ENCODE results near the gene NR3C2.

The NR3C2 gene

GRCh38 chr4:148263802-148264201 lies 178.4 kb downstream of the NR3C2 start:
- no peak for DNase-seq (ENCODE audit: low read depth in 2 of 2)

DNA sequence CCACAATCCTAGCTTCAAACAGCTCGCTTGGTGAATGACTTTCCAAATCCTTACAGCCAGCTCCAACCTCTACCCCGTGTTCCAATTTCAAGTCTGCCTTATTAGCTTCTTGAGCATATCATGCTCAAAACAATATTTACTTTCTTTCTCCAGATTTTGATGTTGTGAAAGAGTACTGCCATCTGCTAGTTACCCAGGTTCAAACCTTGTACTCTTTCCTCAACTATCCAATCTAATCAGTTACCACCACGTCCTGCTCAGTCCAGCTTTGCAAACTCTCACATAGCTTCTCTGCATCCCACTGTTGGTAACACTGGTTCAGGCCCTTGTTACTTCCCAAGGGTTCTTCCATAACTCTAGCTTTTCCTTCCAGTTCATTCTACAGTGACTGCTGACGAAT lies 179.1 kb downstream of the NR3C2 start:
- DNase-seq (ENCODE audit: low read depth in 2 of 2), result no peak

GRCh38 chr4:148261848-148262247 lies 180.4 kb downstream of the NR3C2 start:
- DNase-seq (ENCODE audit: low read depth in 2 of 2), result no peak

- no peak for DNase-seq (ENCODE audit: low read depth in 2 of 2)
Observed at GRCh38 chr4:148259841-148260240, 182.4 kb downstream of the NR3C2 start.

DNA sequence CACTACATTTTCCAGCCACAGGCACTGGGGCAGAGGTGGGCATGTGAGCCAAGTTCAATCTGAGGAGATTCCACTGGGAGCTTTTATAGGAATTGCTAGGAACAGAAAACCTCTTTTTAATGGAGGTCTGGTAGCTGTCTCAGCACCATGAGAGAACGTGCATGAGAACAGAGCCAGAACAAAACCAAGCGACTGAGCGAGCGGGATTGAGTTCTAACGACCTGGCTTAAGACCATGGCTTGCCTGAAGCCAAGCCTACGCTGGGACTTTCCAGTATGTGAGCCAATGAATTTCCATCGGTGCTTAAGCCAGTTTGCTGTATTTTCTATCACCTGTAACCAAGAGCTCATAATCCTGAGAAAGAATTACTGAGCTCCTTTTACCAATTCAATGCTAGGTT lies 183.7 kb downstream of the NR3C2 start:
- no peak for DNase-seq (ENCODE audit: low read depth in 2 of 2)

GRCh38 chr4:148255344-148255720 lies 186.9 kb downstream of the NR3C2 start:
- no peak for DNase-seq (ENCODE audit: low read depth in 2 of 2)

DNA sequence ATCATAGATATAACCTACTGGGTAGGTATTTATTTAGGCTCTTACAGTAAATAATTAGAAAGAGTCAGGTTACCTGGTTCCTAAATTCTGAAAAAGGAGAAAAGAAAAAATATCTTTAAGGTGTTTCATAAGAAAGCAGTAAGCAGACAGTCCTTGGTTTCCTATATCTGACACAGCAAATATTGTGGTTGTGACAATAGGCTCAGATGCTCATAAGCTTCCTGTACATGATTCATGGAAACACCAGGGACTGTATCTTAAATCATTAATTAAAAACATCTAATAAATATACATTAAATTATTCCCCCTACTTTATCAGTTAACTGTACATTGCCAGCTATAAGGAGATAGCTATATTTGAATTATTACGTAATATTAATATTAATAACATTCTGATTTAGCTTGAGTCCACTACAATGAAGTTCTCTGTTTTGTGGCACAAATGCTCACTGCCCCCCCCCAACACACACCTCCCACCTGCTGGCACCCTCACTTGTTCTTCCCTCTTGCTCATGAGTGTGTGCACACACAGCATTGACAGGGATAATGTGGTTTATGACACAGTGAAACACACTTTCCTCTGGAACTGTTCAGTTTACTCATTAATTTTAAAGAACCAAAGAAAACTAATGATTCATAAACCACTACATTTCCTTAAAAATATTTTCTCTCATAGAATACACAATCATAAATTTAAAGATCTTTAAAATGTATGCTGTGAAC lies 187.4 kb downstream of the NR3C2 start:
- no peak for DNase-seq (ENCODE audit: low read depth in 2 of 2)

- no peak for DNase-seq (ENCODE audit: low read depth in 2 of 2)
Observed at GRCh38 chr4:148253768-148254167, 188.4 kb downstream of the NR3C2 start.

GRCh38 chr4:148248824-148249223 lies 193.4 kb downstream of the NR3C2 start:
- DNase-seq (ENCODE audit: low read depth in 2 of 2), result no peak

DNA sequence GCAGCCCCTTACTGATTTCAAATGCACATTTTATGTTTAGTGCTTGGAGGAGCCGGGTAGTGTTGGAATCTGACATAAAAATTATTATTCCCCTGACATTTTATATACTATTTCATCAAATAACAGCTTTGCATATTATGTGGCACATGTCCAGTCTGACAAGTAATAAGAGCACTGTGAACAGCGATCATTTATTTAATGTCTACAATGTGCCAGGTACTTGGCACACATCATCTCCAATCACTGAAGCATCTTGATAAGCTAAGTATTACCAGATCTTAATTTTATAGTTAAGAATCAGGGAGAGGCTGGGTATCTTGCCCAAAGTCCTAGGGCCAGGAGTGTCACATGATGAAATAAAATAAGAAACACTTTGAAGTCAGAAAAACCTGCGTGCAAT lies 197.2 kb downstream of the NR3C2 start:
- DNase-seq (ENCODE audit: low read depth in 2 of 2), result no peak

DNA sequence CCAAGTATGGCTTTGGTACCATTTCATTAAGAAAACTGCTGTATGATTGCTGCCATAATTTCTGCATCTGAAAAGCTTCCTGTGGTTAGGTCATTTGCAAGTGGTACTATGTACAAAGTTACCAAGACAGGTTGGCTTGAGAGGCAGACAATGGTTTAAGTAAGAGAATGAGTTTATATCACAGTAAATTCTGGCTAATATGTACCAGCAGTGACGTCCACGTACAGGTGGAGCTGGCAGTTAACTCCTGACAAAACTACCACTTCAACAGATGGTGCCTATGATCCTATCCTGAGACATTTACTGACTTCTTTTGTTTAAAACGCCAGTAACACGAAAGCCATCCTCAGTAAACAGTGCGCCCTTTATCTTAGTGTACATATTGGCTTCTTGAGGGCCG lies 198.4 kb downstream of the NR3C2 start:
- no peak for DNase-seq (ENCODE audit: low read depth in 2 of 2)

- no peak for DNase-seq (ENCODE audit: low read depth in 2 of 2)
Observed at GRCh38 chr4:148240241-148240640, 202.0 kb downstream of the NR3C2 start.

GRCh38 chr4:148239494-148239985 lies 202.7 kb downstream of the NR3C2 start:
- DNase-seq (ENCODE audit: low read depth in 2 of 2), result no peak

- DNase-seq (ENCODE audit: low read depth in 2 of 2), result no peak
Observed at GRCh38 chr4:148238811-148239493, 203.3 kb downstream of the NR3C2 start.

GRCh38 chr4:148238086-148238485 lies 204.1 kb downstream of the NR3C2 start:
- no peak for DNase-seq (ENCODE audit: low read depth in 2 of 2)

GRCh38 chr4:148235809-148236208 lies 206.4 kb downstream of the NR3C2 start:
- no peak for DNase-seq (ENCODE audit: low read depth in 2 of 2)

GRCh38 chr4:148229798-148230197 lies 212.4 kb downstream of the NR3C2 start:
- DNase-seq (ENCODE audit: low read depth in 2 of 2), result no peak

- no peak for DNase-seq (ENCODE audit: low read depth in 2 of 2)
Observed at GRCh38 chr4:148229028-148229427, 213.2 kb downstream of the NR3C2 start.

- no peak for DNase-seq (ENCODE audit: low read depth in 2 of 2)
Observed at GRCh38 chr4:148227147-148227546, 215.1 kb downstream of the NR3C2 start.

DNA sequence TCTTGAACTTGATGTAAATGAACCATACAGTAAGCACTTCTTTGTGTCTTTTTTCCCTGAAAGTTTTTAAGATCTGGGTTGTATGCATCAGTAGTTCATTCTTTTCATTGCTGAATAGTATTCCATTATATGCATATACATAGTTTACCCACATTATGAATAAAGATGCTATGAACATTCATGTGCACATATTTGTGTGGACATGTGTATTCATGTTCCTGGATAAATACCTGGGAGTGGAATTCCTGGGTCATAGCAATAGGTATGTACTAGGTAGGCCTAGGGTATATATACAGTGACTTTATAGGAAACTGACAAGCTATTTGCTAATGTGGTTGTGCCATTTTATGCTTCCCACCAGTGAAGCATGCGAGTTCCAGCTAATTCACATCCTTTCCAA lies 215.9 kb downstream of the NR3C2 start:
- DNase-seq (ENCODE audit: low read depth in 2 of 2), result no peak

GRCh38 chr4:148225639-148226038 lies 216.6 kb downstream of the NR3C2 start:
- no peak for DNase-seq (ENCODE audit: low read depth in 2 of 2)

DNA sequence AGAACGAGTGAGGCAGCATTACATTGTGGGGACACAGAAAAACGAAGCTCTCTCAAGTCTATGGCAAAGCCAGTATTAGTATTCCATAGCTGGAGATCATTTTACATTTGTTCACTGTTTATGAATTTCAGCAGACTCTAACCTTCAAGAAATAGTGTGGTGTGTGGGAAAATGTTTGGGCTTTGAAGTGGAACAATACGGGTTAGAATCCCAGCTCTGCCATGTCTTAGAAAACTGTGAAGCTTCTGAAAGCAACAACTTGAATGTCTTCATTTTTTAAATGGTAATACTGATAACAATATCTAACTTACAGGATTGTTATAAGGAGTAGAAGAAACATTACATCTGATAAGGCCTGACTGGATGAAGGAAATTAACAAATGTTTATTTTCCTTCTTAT lies 217.7 kb downstream of the NR3C2 start:
- no peak for DNase-seq (ENCODE audit: low read depth in 2 of 2)

DNA sequence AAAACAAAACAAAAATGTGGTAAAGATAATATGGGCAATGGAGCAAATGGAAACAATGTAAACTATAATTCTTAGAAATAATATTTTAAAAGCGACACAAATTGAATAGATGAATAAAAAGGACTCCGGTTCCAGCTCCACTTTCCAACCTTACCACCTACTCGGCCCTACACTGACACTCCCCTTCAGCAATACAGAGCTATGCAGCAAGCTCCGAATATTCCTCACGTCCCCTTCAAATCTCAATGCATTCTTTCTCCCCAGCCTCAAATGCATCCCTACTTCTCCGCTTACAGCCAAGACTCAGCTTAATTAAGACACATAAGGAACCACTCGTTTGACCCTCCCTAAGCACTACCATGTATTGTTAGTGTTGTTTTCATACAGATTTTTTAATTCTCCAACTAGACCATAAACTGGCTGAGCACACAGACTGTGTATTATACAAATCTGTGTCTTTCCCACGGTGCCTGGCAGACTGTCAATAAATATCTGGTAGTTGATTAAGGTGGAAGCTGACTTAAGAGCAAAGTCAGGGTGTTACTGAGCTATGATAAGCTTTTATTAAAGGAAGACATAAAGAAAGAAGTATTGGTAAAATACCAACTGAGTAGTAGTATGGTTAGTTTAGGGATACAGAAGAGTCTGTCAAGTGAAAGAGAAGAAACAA lies 219.1 kb downstream of the NR3C2 start:
- DNase-seq (ENCODE audit: low read depth in 2 of 2), result no peak

Measured in activated CD4-positive, alpha-beta T cell treated with anti-CD3 and anti-CD28 coated beads for 24 hours (primary cell).